Panc1 (cell line): Measurements from ENCODE around the gene ARGLU1.

Experiments used
- POLR2AphosphoS5 ChIP-seq: IDR thresholded peaks from 2 replicates; pipeline ENCODE4 v1.6.1; 2012; ENCODE audit warnings: mild to moderate bottlenecking, low read depth, low read length, moderate library complexity
- SIN3A ChIP-seq: IDR thresholded peaks from 2 replicates; pipeline ENCODE4 v1.6.1; 2012; ENCODE audit warnings: low read depth, mild to moderate bottlenecking, low read length, moderate library complexity, borderline replicate concordance; ENCODE audit not compliant: insufficient read depth
- TF ChIP-seq, protein P1 (sequence below): fragments of 450-650 bp; IDR thresholded peaks from 2 replicates; pipeline ENCODE4 v1.5.1; 2017; ENCODE audit warnings: mild to moderate bottlenecking
- TF ChIP-seq, protein P2 (sequence below), 2 experiments: IDR thresholded peaks; 2 replicates each; pipeline ENCODE4 v1.6.1; 2011 to 2012; ENCODE audit warnings: low read depth in 2 of 2, control low read depth in 1 of 2, low read length in 1 of 2, mild to moderate bottlenecking in 1 of 2, moderate library complexity in 1 of 2; ENCODE audit not compliant: insufficient read depth in 1 of 2

DNA sequence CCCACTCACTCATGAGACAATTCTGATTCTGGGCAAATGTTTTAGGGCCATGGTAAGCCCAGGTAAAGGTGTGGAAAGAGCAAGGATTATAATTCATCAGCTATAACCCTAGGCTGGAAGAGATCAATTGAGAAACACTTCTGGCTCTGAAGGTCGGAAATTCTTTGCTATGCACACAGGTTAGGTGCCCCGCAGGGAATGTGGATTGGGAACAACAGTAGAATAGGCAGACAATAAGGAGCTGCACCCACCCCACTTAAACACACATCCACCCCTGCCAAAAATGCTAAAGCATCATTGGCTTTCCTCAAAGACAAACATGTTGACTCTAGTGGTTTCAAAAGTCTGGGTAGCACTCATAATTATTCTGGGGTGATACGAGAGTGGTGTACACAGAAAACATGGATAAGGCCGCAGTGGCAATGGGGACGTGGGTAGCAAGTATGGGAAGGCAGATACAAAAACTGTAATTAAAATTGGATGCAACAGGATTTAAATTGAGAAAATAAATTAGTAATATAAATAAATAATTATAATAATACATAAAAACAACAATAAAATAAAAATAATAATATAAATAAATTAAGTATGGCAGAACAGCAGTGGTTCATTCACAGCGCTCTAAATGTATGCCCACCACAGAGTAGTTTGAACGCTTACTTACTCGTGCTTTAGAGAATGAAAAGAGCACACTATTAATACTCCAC, 41.0 kb downstream of the ARGLU1 start:
- TF ChIP-seq, protein P1, sequence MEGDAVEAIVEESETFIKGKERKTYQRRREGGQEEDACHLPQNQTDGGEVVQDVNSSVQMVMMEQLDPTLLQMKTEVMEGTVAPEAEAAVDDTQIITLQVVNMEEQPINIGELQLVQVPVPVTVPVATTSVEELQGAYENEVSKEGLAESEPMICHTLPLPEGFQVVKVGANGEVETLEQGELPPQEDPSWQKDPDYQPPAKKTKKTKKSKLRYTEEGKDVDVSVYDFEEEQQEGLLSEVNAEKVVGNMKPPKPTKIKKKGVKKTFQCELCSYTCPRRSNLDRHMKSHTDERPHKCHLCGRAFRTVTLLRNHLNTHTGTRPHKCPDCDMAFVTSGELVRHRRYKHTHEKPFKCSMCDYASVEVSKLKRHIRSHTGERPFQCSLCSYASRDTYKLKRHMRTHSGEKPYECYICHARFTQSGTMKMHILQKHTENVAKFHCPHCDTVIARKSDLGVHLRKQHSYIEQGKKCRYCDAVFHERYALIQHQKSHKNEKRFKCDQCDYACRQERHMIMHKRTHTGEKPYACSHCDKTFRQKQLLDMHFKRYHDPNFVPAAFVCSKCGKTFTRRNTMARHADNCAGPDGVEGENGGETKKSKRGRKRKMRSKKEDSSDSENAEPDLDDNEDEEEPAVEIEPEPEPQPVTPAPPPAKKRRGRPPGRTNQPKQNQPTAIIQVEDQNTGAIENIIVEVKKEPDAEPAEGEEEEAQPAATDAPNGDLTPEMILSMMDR: no peak
- TF ChIP-seq, protein P2, sequence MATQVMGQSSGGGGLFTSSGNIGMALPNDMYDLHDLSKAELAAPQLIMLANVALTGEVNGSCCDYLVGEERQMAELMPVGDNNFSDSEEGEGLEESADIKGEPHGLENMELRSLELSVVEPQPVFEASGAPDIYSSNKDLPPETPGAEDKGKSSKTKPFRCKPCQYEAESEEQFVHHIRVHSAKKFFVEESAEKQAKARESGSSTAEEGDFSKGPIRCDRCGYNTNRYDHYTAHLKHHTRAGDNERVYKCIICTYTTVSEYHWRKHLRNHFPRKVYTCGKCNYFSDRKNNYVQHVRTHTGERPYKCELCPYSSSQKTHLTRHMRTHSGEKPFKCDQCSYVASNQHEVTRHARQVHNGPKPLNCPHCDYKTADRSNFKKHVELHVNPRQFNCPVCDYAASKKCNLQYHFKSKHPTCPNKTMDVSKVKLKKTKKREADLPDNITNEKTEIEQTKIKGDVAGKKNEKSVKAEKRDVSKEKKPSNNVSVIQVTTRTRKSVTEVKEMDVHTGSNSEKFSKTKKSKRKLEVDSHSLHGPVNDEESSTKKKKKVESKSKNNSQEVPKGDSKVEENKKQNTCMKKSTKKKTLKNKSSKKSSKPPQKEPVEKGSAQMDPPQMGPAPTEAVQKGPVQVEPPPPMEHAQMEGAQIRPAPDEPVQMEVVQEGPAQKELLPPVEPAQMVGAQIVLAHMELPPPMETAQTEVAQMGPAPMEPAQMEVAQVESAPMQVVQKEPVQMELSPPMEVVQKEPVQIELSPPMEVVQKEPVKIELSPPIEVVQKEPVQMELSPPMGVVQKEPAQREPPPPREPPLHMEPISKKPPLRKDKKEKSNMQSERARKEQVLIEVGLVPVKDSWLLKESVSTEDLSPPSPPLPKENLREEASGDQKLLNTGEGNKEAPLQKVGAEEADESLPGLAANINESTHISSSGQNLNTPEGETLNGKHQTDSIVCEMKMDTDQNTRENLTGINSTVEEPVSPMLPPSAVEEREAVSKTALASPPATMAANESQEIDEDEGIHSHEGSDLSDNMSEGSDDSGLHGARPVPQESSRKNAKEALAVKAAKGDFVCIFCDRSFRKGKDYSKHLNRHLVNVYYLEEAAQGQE (IDR thresholded peaks at IDR 0.05; ENCODE audit: insufficient read depth in 1 of 2, low read depth in 2 of 2, low read length in 1 of 2): no peak
- TF ChIP-seq POLR2AphosphoS5: no peak
- TF ChIP-seq SIN3A: no peak
